ENCODE data around the gene ABI1. TPM values are rescaled to one million over a fixed set of nuclear protein-coding genes. Genes with fewer than 3 reads are reported as not detected.

Gene ABI1
- total RNA-seq, 2 experiments from 2014 or later = 83.2 to 83.6 TPM

- intact Hi-C loops (cut with DNase I, micrococcal nuclease) = no loop called here
- no peaks in the 10 kb centered on the region for H3K9me3 ChIP-seq (ENCODE audit: control insufficient read depth in 1 of 2, insufficient read depth in 1 of 2, low read length in 2 of 2)
- no peak overlapping the region for H3K4me3 Mint-ChIP-seq
- H3K36me3 ChIP-seq (ENCODE audit: insufficient read depth, low read length) = peaks cover 32% of the 10 kb centered on the region
- no peaks in the 10 kb centered on the region for H3K4me1 ChIP-seq (ENCODE audit: insufficient read depth, low read length)
- POLR2A ChIA-PET = no interaction called here
- H3K27ac Mint-ChIP-seq = no peak overlapping the region
- H3K27me3 ChIP-seq (ENCODE audit: control insufficient read depth in 1 of 2, insufficient read depth in 2 of 2, low read length in 2 of 2) = no peaks in the 10 kb centered on the region
- no peaks in the 10 kb centered on the region for H3K9me3 Mint-ChIP-seq
- no peak overlapping the region for H3K27ac ChIP-seq (ENCODE audit: low read depth in 1 of 2, low read length in 2 of 2)
- no peaks in the 10 kb centered on the region for H3K4me1 Mint-ChIP-seq (ENCODE audit: low read depth)
- TF ChIP-seq CTCF (IDR thresholded peaks at IDR 0.05) = no peak
- DNase-seq = no peak
- no peak for ATAC-seq (ENCODE audit: poor library complexity)
- CTCF ChIA-PET = no interaction called here
- peaks cover 59% of the 10 kb centered on the region for H3K36me3 Mint-ChIP-seq (ENCODE audit: low read depth)
- H3K4me3 ChIP-seq (ENCODE audit: low read length) = no peak overlapping the region
- no peaks in the 10 kb centered on the region for H3K27me3 Mint-ChIP-seq
These were observed 149.4 kb downstream of the ABI1 start for GRCh38 chr10:26711324-26711723.

- ATAC-seq (ENCODE audit: poor library complexity) (no peak), DNase-seq (no peak)
- Histone ChIP-seq H3K4me3 (ENCODE audit: low read length) (no peak overlapping the region), H3K4me1 (ENCODE audit: insufficient read depth, low read length) (no peaks in the 10 kb centered on the region), H3K27ac (ENCODE audit: low read depth in 1 of 2, low read length in 2 of 2) (no peak overlapping the region), H3K27me3 (ENCODE audit: control insufficient read depth in 1 of 2, insufficient read depth in 2 of 2, low read length in 2 of 2) (no peaks in the 10 kb centered on the region), H3K36me3 (ENCODE audit: insufficient read depth, low read length) (peaks cover 41% of the 10 kb centered on the region), H3K9me3 (ENCODE audit: control insufficient read depth in 1 of 2, insufficient read depth in 1 of 2, low read length in 2 of 2) (no peaks in the 10 kb centered on the region)
- Mint-ChIP-seq H3K27me3 (no peaks in the 10 kb centered on the region), H3K27ac (no peak overlapping the region), H3K4me3 (no peak overlapping the region), H3K9me3 (no peaks in the 10 kb centered on the region), H3K4me1 (ENCODE audit: low read depth) (peaks cover 6% of the 10 kb centered on the region), H3K36me3 (ENCODE audit: low read depth) (peaks cover 56% of the 10 kb centered on the region)
- intact Hi-C loops (cut with DNase I, micrococcal nuclease) = no loop called here
- TF ChIP-seq CTCF (IDR thresholded peaks at IDR 0.05) = no peak
- POLR2A ChIA-PET = no interaction called here
- CTCF ChIA-PET = no interaction called here
These were observed 153.8 kb downstream of the ABI1 start for GRCh38 chr10:26706936-26707335.

- DNase-seq = no peak
- H3K27ac ChIP-seq (ENCODE audit: low read depth in 1 of 2, low read length in 2 of 2) = no peak overlapping the region
- POLR2A ChIA-PET = no interaction called here
- H3K4me3 Mint-ChIP-seq = no peak overlapping the region
- H3K9me3 Mint-ChIP-seq = no peaks in the 10 kb centered on the region
- H3K27me3 Mint-ChIP-seq = no peaks in the 10 kb centered on the region
- H3K4me1 Mint-ChIP-seq (ENCODE audit: low read depth) = peaks cover 7% of the 10 kb centered on the region
- intact Hi-C loops (cut with DNase I, micrococcal nuclease) = no loop called here
- no peak for ATAC-seq (ENCODE audit: poor library complexity)
- no peak overlapping the region for H3K4me3 ChIP-seq (ENCODE audit: low read length)
- H3K9me3 ChIP-seq (ENCODE audit: control insufficient read depth in 1 of 2, insufficient read depth in 1 of 2, low read length in 2 of 2) = no peaks in the 10 kb centered on the region
- no peaks in the 10 kb centered on the region for H3K27me3 ChIP-seq (ENCODE audit: control insufficient read depth in 1 of 2, insufficient read depth in 2 of 2, low read length in 2 of 2)
- peaks cover 61% of the 10 kb centered on the region for H3K36me3 Mint-ChIP-seq (ENCODE audit: low read depth)
- no peaks in the 10 kb centered on the region for H3K4me1 ChIP-seq (ENCODE audit: insufficient read depth, low read length)
- H3K27ac Mint-ChIP-seq = no peak overlapping the region
- CTCF ChIA-PET = interaction anchor here (1.9 kb wide), 1 partner anchor 20 kb away, joined by 5 read pairs; no protein-coding TSS in a partner anchor
- no peak for TF ChIP-seq CTCF (IDR thresholded peaks at IDR 0.05)
- H3K36me3 ChIP-seq (ENCODE audit: insufficient read depth, low read length) = peaks cover 41% of the 10 kb centered on the region
These were observed 154.6 kb downstream of the ABI1 start for GRCh38 chr10:26706206-26706605.
